Measurements from ENCODE around the gene SLC5A11.

SLC5A11 gene

GRCh38 chr16:24879684-24880083, 33.9 kb downstream of the SLC5A11 start:
- H3K4me2 ChIP-seq (ENCODE audit: insufficient read depth, low read length, poor library complexity, severe bottlenecking): no peak overlapping the region
- H2BK15ac ChIP-seq (ENCODE audit: low read length): no peak overlapping the region
- H3K4me1 ChIP-seq (ENCODE audit: control insufficient read depth in 2 of 2, insufficient read depth in 1 of 2, low read depth in 1 of 2, low read length in 2 of 2): no peaks in the 10 kb centered on the region
- H3K9me3 ChIP-seq (replicated peaks in 1 of 2; ENCODE audit: control insufficient read depth in 2 of 2, insufficient read depth in 1 of 2, low read depth in 1 of 2, low read length in 2 of 2): no peaks in the 10 kb centered on the region
- H3K18ac ChIP-seq (ENCODE audit: low read length): no peak overlapping the region
- H4K91ac ChIP-seq (ENCODE audit: low read depth, low read length, poor library complexity): no peak overlapping the region
- no peak overlapping the region for H3K23ac ChIP-seq (ENCODE audit: low read depth, low read length, poor library complexity)
- H3K27me3 ChIP-seq (ENCODE audit: control insufficient read depth in 3 of 3, insufficient read depth in 3 of 3, low read depth in 1 of 3, low read length in 3 of 3): no peaks in the 10 kb centered on the region
- H2BK5ac ChIP-seq (ENCODE audit: low read length): no peak overlapping the region
- H3K14ac ChIP-seq (ENCODE audit: low read length): no peak overlapping the region
- H3K27ac ChIP-seq (replicated peaks; ENCODE audit: low read length): no peak overlapping the region
- no peak overlapping the region for H3K9ac ChIP-seq (ENCODE audit: low read depth, low read length, poor library complexity)
- no peaks in the 10 kb centered on the region for H3K36me3 ChIP-seq (replicated peaks in 1 of 2; ENCODE audit: control insufficient read depth in 2 of 2, insufficient read depth in 2 of 2, low read length in 2 of 2)
- no peak overlapping the region for H3K4ac ChIP-seq (ENCODE audit: low read length)
- no peak overlapping the region for H2AK5ac ChIP-seq (ENCODE audit: low read depth, low read length)
- no peak for DNase-seq (ENCODE audit: low spot score)
- no CpG with 5 or more reads among the region's 2 CpGs for WGBS, 2 donors (ENCODE audit: extremely low coverage in 2 of 2, insufficient read length in 2 of 2, insufficient replicate concordance in 1 of 2)
- no peak overlapping the region for H4K8ac ChIP-seq (ENCODE audit: low read depth, low read length)
- no peaks in the 10 kb centered on the region for H3K79me1 ChIP-seq (ENCODE audit: low read depth, low read length)
- no peak overlapping the region for H2BK120ac ChIP-seq (ENCODE audit: low read depth, low read length)
- no peak overlapping the region for H3K4me3 ChIP-seq (ENCODE audit: low read length in 2 of 2)
- no peak overlapping the region for H2BK12ac ChIP-seq (ENCODE audit: low read length)
- H2AFZ ChIP-seq (ENCODE audit: low read length): no peak overlapping the region

- no peak overlapping the region for H3K23ac ChIP-seq (ENCODE audit: low read depth, low read length, poor library complexity)
- peak overlapping the region; percentile 82 for H2AFZ ChIP-seq (ENCODE audit: low read length)
- H4K8ac ChIP-seq (ENCODE audit: low read depth, low read length): no peak overlapping the region
- H2BK15ac ChIP-seq (ENCODE audit: low read length): no peak overlapping the region
- H2BK12ac ChIP-seq (ENCODE audit: low read length): no peak overlapping the region
- no peak overlapping the region for H2BK5ac ChIP-seq (ENCODE audit: low read length)
- no peak overlapping the region for H3K4me3 ChIP-seq (ENCODE audit: low read length in 2 of 2)
- H3K4me1 ChIP-seq (ENCODE audit: control insufficient read depth in 2 of 2, insufficient read depth in 1 of 2, low read depth in 1 of 2, low read length in 2 of 2): no peaks in the 10 kb centered on the region
- peak overlapping the region; percentile 63 for H3K14ac ChIP-seq (ENCODE audit: low read length)
- no peak overlapping the region for H3K18ac ChIP-seq (ENCODE audit: low read length)
- no peak overlapping the region for H4K91ac ChIP-seq (ENCODE audit: low read depth, low read length, poor library complexity)
- no peak for DNase-seq (ENCODE audit: low spot score)
- no peaks in the 10 kb centered on the region for H3K36me3 ChIP-seq (replicated peaks in 1 of 2; ENCODE audit: control insufficient read depth in 2 of 2, insufficient read depth in 2 of 2, low read length in 2 of 2)
- no peak overlapping the region for H3K4ac ChIP-seq (ENCODE audit: low read length)
- no peak overlapping the region for H2AK5ac ChIP-seq (ENCODE audit: low read depth, low read length)
- H3K27me3 ChIP-seq (ENCODE audit: control insufficient read depth in 3 of 3, insufficient read depth in 3 of 3, low read depth in 1 of 3, low read length in 3 of 3): no peaks in the 10 kb centered on the region
- H3K9ac ChIP-seq (ENCODE audit: low read depth, low read length, poor library complexity): no peak overlapping the region
- H2BK120ac ChIP-seq (ENCODE audit: low read depth, low read length): no peak overlapping the region
- H3K4me2 ChIP-seq (ENCODE audit: insufficient read depth, low read length, poor library complexity, severe bottlenecking): no peak overlapping the region
- no peaks in the 10 kb centered on the region for H3K79me1 ChIP-seq (ENCODE audit: low read depth, low read length)
- H3K27ac ChIP-seq (replicated peaks; ENCODE audit: low read length): no peak overlapping the region
- H3K9me3 ChIP-seq (replicated peaks in 1 of 2; ENCODE audit: control insufficient read depth in 2 of 2, insufficient read depth in 1 of 2, low read depth in 1 of 2, low read length in 2 of 2): no peaks in the 10 kb centered on the region
- WGBS, 2 donors (ENCODE audit: extremely low coverage in 2 of 2, insufficient read length in 2 of 2, insufficient replicate concordance in 1 of 2): no CpG with 5 or more reads among the region's 12 CpGs
Observed at GRCh38 chr16:24883714-24884151, 38.0 kb downstream of the SLC5A11 start.

GRCh38 chr16:24887472-24887871, 41.7 kb downstream of the SLC5A11 start:
- no peak overlapping the region for H3K9ac ChIP-seq (ENCODE audit: low read depth, low read length, poor library complexity)
- no peak overlapping the region for H4K91ac ChIP-seq (ENCODE audit: low read depth, low read length, poor library complexity)
- no peak overlapping the region for H3K27ac ChIP-seq (replicated peaks; ENCODE audit: low read length)
- no CpG with 5 or more reads among the region's 2 CpGs for WGBS, 2 donors (ENCODE audit: extremely low coverage in 2 of 2, insufficient read length in 2 of 2, insufficient replicate concordance in 1 of 2)
- no peaks in the 10 kb centered on the region for H3K79me1 ChIP-seq (ENCODE audit: low read depth, low read length)
- H3K18ac ChIP-seq (ENCODE audit: low read length): no peak overlapping the region
- H3K23ac ChIP-seq (ENCODE audit: low read depth, low read length, poor library complexity): no peak overlapping the region
- H2BK12ac ChIP-seq (ENCODE audit: low read length): no peak overlapping the region
- H3K14ac ChIP-seq (ENCODE audit: low read length): no peak overlapping the region
- DNase-seq (ENCODE audit: low spot score): no peak
- H3K4me3 ChIP-seq (ENCODE audit: low read length in 2 of 2): no peak overlapping the region
- no peak overlapping the region for H2BK5ac ChIP-seq (ENCODE audit: low read length)
- H3K4me2 ChIP-seq (ENCODE audit: insufficient read depth, low read length, poor library complexity, severe bottlenecking): no peak overlapping the region
- no peak overlapping the region for H2BK120ac ChIP-seq (ENCODE audit: low read depth, low read length)
- no peaks in the 10 kb centered on the region for H3K27me3 ChIP-seq (ENCODE audit: control insufficient read depth in 3 of 3, insufficient read depth in 3 of 3, low read depth in 1 of 3, low read length in 3 of 3)
- no peaks in the 10 kb centered on the region for H3K4me1 ChIP-seq (ENCODE audit: control insufficient read depth in 2 of 2, insufficient read depth in 1 of 2, low read depth in 1 of 2, low read length in 2 of 2)
- H4K8ac ChIP-seq (ENCODE audit: low read depth, low read length): no peak overlapping the region
- H3K9me3 ChIP-seq (replicated peaks in 1 of 2; ENCODE audit: control insufficient read depth in 2 of 2, insufficient read depth in 1 of 2, low read depth in 1 of 2, low read length in 2 of 2): no peaks in the 10 kb centered on the region
- no peaks in the 10 kb centered on the region for H3K36me3 ChIP-seq (replicated peaks in 1 of 2; ENCODE audit: control insufficient read depth in 2 of 2, insufficient read depth in 2 of 2, low read length in 2 of 2)
- no peak overlapping the region for H2AFZ ChIP-seq (ENCODE audit: low read length)
- no peak overlapping the region for H2AK5ac ChIP-seq (ENCODE audit: low read depth, low read length)
- H3K4ac ChIP-seq (ENCODE audit: low read length): no peak overlapping the region
- H2BK15ac ChIP-seq (ENCODE audit: low read length): no peak overlapping the region

GRCh38 chr16:24890746-24891145, 45.0 kb downstream of the SLC5A11 start:
- no CpG with 5 or more reads among the region's 13 CpGs for WGBS, 2 donors (ENCODE audit: extremely low coverage in 2 of 2, insufficient read length in 2 of 2, insufficient replicate concordance in 1 of 2)
- Histone ChIP-seq H3K36me3 (replicated peaks in 1 of 2; ENCODE audit: control insufficient read depth in 2 of 2, insufficient read depth in 2 of 2, low read length in 2 of 2) (no peaks in the 10 kb centered on the region), H2BK5ac (ENCODE audit: low read length) (no peak overlapping the region), H2BK120ac (ENCODE audit: low read depth, low read length) (no peak overlapping the region), H3K4me3 (ENCODE audit: low read length in 2 of 2) (no peak overlapping the region), H3K18ac (ENCODE audit: low read length) (no peak overlapping the region), H3K4me1 (ENCODE audit: control insufficient read depth in 2 of 2, insufficient read depth in 1 of 2, low read depth in 1 of 2, low read length in 2 of 2) (no peaks in the 10 kb centered on the region), H3K9ac (ENCODE audit: low read depth, low read length, poor library complexity) (no peak overlapping the region), H3K4ac (ENCODE audit: low read length) (no peak overlapping the region), H4K91ac (ENCODE audit: low read depth, low read length, poor library complexity) (no peak overlapping the region), H3K27ac (replicated peaks; ENCODE audit: low read length) (no peak overlapping the region), H4K8ac (ENCODE audit: low read depth, low read length) (no peak overlapping the region), H3K14ac (ENCODE audit: low read length) (no peak overlapping the region), H3K27me3 (ENCODE audit: control insufficient read depth in 3 of 3, insufficient read depth in 3 of 3, low read depth in 1 of 3, low read length in 3 of 3) (no peaks in the 10 kb centered on the region), H2AK5ac (ENCODE audit: low read depth, low read length) (no peak overlapping the region), H3K9me3 (replicated peaks in 1 of 2; ENCODE audit: control insufficient read depth in 2 of 2, insufficient read depth in 1 of 2, low read depth in 1 of 2, low read length in 2 of 2) (no peaks in the 10 kb centered on the region), H3K23ac (ENCODE audit: low read depth, low read length, poor library complexity) (no peak overlapping the region), H2BK15ac (ENCODE audit: low read length) (no peak overlapping the region), H3K79me1 (ENCODE audit: low read depth, low read length) (no peaks in the 10 kb centered on the region), H2BK12ac (ENCODE audit: low read length) (no peak overlapping the region), H3K4me2 (ENCODE audit: insufficient read depth, low read length, poor library complexity, severe bottlenecking) (no peak overlapping the region), H2AFZ (ENCODE audit: low read length) (no peak overlapping the region)
- DNase-seq (ENCODE audit: low spot score): no peak
